HG03432 (cell line): ENCODE results near the gene TAF6L.
"Not testable (repeated sequence)": the region's sequence is repeated elsewhere in the genome, so short reads cannot be mapped to it uniquely, and the experiment has no call there.

Experiments used
- ATAC-seq: cut with Tn5 transposase; IDR thresholded peaks from one replicate; pipeline ENCODE4 v1.9.1; 2021; ENCODE audit warnings: mild to moderate bottlenecking, moderate library complexity; ENCODE audit not compliant: unreplicated experiment

Gene TAF6L

DNA sequence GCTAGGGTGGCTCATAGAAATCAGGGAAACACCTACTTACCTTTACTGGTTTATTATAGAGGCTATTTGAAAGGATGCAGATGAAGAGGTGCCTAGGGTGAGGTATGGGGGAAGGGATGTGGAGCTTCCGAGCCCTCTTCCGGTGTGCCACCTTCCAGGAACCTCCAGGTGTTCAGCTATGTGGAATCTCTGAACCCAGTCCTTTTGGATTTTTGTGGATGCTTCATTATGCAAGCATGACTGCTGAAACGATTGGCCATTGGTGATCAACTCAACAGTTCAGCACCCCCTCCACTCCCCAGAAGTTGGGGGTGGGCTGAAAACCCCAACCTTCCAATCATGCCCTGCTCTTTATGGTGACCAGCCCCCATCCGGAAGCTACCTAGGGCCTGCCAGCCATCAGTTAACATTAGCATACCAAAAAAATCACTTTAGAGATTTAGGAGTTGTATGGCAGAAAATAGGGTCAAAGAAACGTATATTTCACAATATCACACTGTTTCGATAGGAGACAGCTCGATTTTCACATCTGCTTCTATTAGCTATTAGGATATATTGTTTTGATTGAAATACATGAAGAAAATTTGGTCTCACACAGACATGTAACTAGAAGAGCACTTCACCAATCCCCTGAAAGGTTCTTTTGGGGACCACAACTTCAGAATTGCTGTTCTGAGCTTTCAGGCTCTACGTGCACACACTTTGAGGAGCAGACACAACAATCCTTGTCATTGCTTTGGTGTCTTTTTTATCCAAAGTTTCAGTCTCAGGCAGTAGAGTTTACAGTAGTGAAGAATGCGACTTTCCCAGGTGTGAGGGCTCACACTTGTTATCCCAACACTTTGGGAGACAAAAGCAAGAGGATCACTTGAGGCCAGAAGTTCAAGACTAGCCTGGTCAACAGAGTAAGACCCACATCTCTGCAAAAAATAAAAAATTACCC lies 13.1 kb upstream of the TAF6L start:
- ATAC-seq: no peak

DNA sequence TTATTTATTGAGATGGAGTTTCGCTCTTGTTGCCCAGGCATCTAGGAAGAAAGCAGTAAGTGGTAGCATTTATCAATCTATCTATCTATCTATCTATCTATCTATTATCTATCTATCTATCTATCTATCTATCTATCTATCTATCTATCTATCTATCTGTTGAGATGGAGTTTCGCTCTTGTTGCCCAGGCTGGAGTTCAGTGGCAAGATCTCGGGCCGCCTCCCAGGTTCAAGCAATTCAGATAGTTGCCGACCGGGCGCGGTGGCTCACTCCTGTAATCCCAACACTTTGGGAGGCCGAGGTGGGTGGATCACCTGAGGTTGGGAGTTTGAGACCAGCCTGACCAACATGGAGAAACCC lies 10.3 kb upstream of the TAF6L start:
- ATAC-seq: not testable (repeated sequence)

DNA sequence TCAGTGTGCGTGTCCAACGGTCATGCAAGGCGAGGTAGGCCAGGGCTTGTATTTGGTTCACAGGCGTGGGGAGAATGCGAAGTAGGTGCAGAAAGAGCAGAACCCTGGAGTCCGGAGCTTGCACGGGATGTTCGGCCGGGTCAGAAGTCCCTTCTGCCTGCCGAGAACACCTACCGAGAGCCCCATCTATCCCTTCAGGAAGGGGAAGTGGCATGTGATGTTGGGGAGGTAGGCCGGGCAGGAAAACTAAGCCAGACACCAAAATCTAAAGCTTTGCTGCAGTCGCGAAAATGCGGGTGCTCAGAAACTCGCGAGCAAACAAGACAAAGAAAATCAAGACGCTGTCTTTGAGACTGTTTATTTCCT lies 435 bp upstream of the TAF6L start:
- peak; percentile 9 for ATAC-seq

DNA sequence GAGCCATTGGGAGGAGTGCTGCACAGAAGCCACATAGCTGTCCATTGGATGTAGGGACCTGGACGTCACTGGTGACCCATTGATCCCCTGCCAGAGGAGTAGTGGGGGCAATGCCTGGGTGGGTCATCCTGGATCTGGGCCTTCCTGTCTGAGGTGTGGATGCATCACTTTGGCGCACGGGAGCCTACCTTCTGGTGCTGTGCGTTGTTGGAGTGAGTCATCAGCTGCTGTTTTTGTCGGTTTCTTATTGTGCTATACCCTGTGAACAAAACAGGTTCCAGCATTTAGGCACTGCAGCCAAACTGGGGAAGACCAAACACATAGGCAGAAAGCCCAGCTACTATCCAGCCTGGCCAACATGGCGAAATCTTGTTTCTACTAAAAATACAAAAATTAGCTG lies 3.2 kb downstream of the TAF6L start:
- no peak for ATAC-seq

- no peak for ATAC-seq
Observed at GRCh38 chr11:62775646-62776045, 4.5 kb downstream of the TAF6L start.

GRCh38 chr11:62777389-62777788 lies 6.2 kb downstream of the TAF6L start:
- no peak for ATAC-seq

GRCh38 chr11:62778441-62778840 lies 7.2 kb downstream of the TAF6L start:
- ATAC-seq: no peak

GRCh38 chr11:62782753-62783152 lies 11.6 kb downstream of the TAF6L start:
- no peak for ATAC-seq

DNA sequence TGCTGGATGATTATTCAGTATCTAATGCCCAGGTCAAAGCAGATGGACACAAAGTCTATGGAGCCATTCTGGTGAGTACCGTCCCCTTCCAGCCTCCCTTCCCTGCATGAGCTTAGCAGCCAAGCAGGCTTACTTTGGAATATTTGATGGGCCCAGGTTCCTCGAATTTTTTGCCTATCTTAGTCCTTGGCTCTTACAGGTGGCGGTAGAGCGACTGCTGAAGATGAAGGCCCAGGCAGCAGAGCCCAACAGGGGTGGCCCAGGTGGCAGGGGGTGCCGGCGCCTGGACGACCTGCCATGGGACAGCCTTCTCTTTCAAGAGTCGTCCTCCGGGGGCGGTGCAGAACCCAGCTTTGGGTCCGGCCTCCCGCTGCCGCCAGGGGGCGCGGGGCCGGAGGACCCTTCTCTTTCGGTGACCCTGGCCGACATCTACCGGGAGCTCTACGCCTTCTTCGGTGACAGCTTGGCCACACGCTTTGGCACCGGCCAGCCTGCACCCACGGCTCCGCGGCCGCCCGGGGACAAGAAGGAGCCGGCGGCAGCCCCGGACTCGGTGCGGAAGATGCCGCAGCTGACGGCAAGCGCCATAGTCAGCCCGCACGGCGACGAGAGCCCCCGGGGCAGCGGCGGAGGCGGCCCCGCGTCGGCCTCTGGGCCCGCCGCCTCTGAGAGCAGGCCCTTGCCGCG lies 15.3 kb downstream of the TAF6L start:
- peak; percentile 78 for ATAC-seq

GRCh38 chr11:62787005-62787759 lies 16.0 kb downstream of the TAF6L start, which contains the start of gene TMEM179B:
Gene TMEM179B, plus strand, starts transcription at chr11:62787402. Its CDS starts 30 bp downstream, at chr11:62787432.
- peak; percentile 69 for ATAC-seq

DNA sequence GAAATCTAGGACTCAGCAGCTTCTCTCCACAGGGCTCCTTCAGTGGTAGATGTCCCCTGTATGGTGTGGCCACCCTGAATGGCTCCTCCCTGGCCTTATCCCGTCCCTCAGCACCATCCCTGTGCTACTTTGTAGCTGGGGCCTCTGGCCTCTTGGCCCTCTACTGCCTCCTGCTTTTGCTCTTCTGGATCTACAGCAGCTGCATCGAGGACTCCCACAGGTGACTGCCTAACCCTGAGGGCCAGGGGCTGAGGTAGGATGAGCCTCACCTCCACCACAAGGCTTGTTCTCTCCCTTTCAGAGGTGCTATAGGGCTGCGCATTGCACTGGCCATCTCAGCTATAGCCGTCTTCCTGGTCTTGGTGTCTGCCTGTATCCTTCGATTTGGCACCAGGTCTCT lies 17.8 kb downstream of the TAF6L start:
- ATAC-seq: no peak

GRCh38 chr11:62789576-62789975 lies 18.4 kb downstream of the TAF6L start:
- no peak for ATAC-seq

DNA sequence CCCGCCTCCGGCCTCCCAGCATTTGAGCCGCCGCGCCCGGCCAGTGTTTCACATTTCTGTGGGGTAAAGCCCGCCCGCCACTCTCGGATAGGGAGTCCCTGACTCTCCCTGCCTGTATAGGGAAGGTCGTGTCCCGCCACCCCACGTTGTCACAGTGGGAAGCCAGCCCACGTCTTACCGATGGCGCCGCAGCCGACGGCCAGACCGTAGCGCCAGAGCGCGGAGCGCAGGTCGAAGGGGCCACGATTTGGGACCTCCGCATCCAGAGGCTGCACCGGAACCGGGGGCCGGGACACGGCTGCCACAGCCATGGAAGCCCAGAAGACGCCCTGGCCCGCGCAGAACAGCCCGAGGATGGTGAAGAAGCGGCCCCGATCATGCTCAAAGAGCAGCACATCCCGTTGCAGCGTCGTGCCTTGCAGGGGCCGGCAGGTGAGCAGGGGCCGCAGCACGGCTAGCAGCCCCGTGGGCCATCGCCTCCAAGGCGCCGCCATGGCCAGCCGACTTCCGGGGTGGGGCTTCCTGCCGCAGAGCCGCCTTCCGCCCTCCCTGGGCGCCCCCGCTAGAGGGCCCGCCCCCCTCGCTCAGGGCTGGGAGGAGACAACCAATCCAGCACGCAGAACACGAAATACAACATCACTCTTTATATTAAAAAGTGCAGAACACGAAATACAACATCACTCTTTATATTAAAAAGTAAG lies 20.5 kb downstream of the TAF6L start, which contains the start of gene TMEM223:
TMEM223 (minus strand) TSS at position 506 of the 701 bp plus-strand sequence; CDS start at position 494, 12 bp downstream.
- ATAC-seq: peak; percentile 76

DNA sequence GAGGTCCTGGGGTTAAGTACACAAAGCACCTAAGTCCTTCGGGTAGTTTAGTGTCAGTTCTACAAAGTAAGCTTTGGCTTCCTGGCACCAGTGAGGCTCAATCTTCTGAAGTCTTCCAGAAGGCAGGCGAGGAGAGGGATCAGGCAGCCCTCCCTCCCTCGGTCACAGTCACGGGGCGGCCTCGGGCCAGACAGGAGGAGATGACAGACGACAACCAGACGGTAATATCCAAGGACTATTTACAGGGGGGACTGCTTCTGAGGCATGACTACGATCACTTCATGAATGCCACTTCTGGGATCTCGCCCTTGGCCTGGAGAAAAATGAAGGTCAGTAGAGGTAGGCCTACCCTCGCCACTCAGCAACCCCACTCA lies 21.0 kb downstream of the TAF6L start:
- ATAC-seq: peak; percentile 7

- no peak for ATAC-seq
Observed at GRCh38 chr11:62794201-62794775, 23.1 kb downstream of the TAF6L start.

- ATAC-seq: no peak
Observed at GRCh38 chr11:62796281-62796680, 25.1 kb downstream of the TAF6L start.

GRCh38 chr11:62799486-62799885 lies 28.3 kb downstream of the TAF6L start:
- ATAC-seq: no peak

DNA sequence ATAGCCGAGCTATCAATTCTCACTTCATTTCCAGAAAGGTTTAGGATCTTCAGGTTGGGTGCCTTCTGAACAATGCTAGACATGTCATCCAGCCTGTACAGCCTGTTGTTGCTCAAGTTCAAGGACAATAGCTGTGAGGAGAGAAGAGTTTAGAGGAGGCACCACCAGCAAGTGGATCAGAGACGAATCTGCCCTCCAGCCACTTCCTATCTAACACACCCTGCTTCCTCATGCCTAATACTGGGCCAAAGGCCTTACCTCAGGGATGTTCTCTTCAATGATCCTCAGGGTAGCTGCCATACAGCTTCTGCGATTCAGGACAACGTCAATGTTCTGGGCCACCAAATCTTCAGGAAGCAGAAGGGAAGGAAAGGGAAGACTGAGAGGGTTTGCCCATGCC lies 29.9 kb downstream of the TAF6L start:
- no peak for ATAC-seq

DNA sequence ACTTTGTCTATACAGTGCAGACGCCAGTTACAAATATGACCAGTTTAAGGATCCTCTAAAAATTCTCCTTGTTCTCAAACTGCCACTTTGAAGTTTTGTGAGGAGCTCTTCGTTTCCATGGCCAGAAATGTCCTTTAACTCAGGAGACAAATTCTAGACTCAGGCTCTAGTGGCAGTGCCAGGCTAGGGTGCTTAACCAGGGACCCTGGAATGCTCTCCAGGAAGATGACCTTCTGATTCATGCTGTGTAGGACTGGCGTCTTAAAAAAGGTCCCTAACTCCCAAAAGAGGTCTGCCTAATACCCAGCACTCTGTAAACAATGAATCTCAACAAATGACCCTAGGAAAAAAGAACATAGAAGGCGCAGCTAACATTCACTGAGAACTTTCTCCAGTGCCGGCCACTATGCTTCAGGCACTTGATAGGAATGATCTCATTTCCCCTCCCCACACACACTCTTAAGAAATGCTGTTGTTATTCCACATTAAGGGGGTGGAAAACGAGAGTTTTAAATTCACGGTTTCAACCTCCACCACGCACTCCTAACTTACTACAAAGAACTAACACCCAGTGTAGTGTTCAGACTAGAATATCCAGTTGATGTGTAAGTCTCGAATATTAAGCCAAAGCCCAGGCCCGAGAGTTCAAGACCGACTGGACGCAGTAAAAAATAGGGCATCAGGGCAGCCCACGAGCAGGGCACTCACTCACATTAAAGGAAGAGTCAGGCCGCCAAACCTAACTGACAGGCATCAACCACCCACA lies 33.3 kb downstream of the TAF6L start:
- peak; percentile 13 for ATAC-seq
